Measurements from ENCODE around the gene FGD4. TPM values are rescaled to one million over a fixed set of nuclear protein-coding genes. Genes with fewer than 3 reads are reported as not detected.

The FGD4 gene
- total and polyA plus RNA-seq, 2 of the 4 experiments (the other 2 are of a cell fraction) = 2.1 to 8.8 TPM

DNA sequence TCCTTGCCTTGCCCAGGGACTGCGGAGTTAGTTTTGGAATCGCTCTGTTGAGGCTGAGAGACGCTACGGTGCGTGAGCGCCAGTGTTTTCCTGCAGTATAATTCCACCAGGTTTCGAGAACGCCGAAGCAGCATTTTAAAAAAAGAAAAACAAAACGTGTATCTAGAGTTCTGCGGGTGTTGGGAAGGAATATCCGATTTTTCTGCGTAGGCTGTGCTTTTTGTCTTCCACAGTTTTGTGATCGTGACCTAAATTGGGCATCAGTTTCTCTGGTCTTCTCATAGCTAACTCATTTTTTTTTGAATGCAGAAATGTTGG is 280.5 kb downstream of the FGD4 start (continued):
- TF ChIP-seq NFE2L2 (IDR thresholded peaks at IDR 0.05; ENCODE audit: low read depth, low read length) = no peak
- no peak for TF ChIP-seq RFX5 (IDR thresholded peaks at IDR 0.05; ENCODE audit: low read depth, low read length)
- no peak for TF ChIP-seq FOS (IDR thresholded peaks at IDR 0.05; ENCODE audit: low read depth, low read length)
- no peak for TF ChIP-seq MAZ (IDR thresholded peaks at IDR 0.05; ENCODE audit: borderline replicate concordance, low read depth, low read length)
- TF ChIP-seq CHD1 (IDR thresholded peaks at IDR 0.05; ENCODE audit: low read depth, low read length) = no peak
- TF ChIP-seq POLR2A (IDR thresholded peaks at IDR 0.05; ENCODE audit: low read depth, low read length) = no peak

GRCh38 chr12:32680787-32681186 is 281.4 kb downstream of the FGD4 start:
- dilution Hi-C loops (cut with HindIII; ENCODE audit: low sequenced_read_pairs, unreplicated experiment) (no loop called here), intact Hi-C loops (cut with micrococcal nuclease) (no loop called here), in situ Hi-C loops (cut with MboI; ENCODE audit: low sequenced_read_pairs) (loop anchor here (25.0 kb wide), 1 partner anchor 1018 kb away; the partner anchor contains the start of gene ETFBKMT)
- POLR2A ChIA-PET (ENCODE audit: unreplicated experiment) = no interaction called here
- no peak overlapping the region for H3K27ac ChIP-seq (ENCODE audit: insufficient read depth, low read length)
- no TSS peak for BruUV-seq (replicated peaks)
- no peak overlapping the region for H3K56ac ChIP-seq (ENCODE audit: extremely low read depth, insufficient read depth, low read length)
- H2AK9ac ChIP-seq (replicated peaks; ENCODE audit: low read depth, low read length, poor library complexity) = no peak overlapping the region
- no peak for DNase-seq
- H3K4me3 ChIP-seq (ENCODE audit: insufficient read depth, low read depth, low read length) = 0 out of 2 replicates have a peak overlapping the region, but pooled peaks have one; percentile 87
- H3K14ac ChIP-seq (replicated peaks; ENCODE audit: low read depth, low read length) = no peak overlapping the region
- H2BK5ac ChIP-seq (ENCODE audit: low read depth, low read length, poor library complexity, severe bottlenecking) = peak overlapping the region; percentile 87
- H3K9me3 ChIP-seq (ENCODE audit: control insufficient read depth, insufficient read depth, low read length) = no peaks in the 10 kb centered on the region
- peak overlapping the region; percentile 84 for H3K4me2 ChIP-seq (ENCODE audit: low read depth, low read length)
- no peak overlapping the region for H2BK20ac ChIP-seq (ENCODE audit: low read depth, low read length)
- H3K23ac ChIP-seq (ENCODE audit: low read depth, low read length) = peak overlapping the region; percentile 59; the same call in 1 of the 2 replicates
- CTCF ChIA-PET = no interaction called here
- peaks cover 0 to 28% of the 10 kb centered on the region in 2 experiments; a peak in 2 of 4 replicates for H3K79me1 ChIP-seq (ENCODE audit: low read depth in 1 of 2, low read length in 2 of 2)
- no peak for ATAC-seq (ENCODE audit: low read depth)
- no peak overlapping the region for H3K4ac ChIP-seq (ENCODE audit: low read depth, low read length)
- H4K8ac ChIP-seq (ENCODE audit: low read depth in 2 of 2, low read length in 2 of 2) = no peak overlapping the region
- no peak overlapping the region for H3K18ac ChIP-seq (ENCODE audit: low read depth, low read length)
- H3K9me1 ChIP-seq (ENCODE audit: insufficient read depth, low read length) = no peaks in the 10 kb centered on the region; the same call in 1 of the 2 replicates
- H4K20me1 ChIP-seq (ENCODE audit: insufficient read depth, low read length) = peaks cover 17% of the 10 kb centered on the region
- H3K27me3 ChIP-seq (ENCODE audit: control insufficient read depth, insufficient read depth, low read length) = no peaks in the 10 kb centered on the region
- H3K9ac ChIP-seq (ENCODE audit: low read depth, low read length) = peak overlapping the region; percentile 61; the same call in 1 of the 2 replicates
- H2BK120ac ChIP-seq (ENCODE audit: low read depth, low read length) = no peak overlapping the region
- H3K36me3 ChIP-seq (ENCODE audit: control insufficient read depth, insufficient read depth, low read length) = peaks cover 2% of the 10 kb centered on the region; the same call in 1 of the 2 replicates
- no peak overlapping the region for H2BK15ac ChIP-seq (ENCODE audit: low read depth, low read length)
- peaks cover 5% of the 10 kb centered on the region for H3K4me1 ChIP-seq (ENCODE audit: control insufficient read depth, insufficient read depth, low read length)
- H4K5ac ChIP-seq (ENCODE audit: low read depth, low read length) = no peak overlapping the region
- H4K91ac ChIP-seq (ENCODE audit: insufficient read depth, low read depth, low read length) = no peak overlapping the region
- no peak overlapping the region for H2AFZ ChIP-seq (replicated peaks; ENCODE audit: low read length, poor library complexity)
- no peak overlapping the region for H2AK5ac ChIP-seq (ENCODE audit: low read depth, low read length)
- no peak for TF ChIP-seq CHD1 (IDR thresholded peaks at IDR 0.05; ENCODE audit: low read depth, low read length)
- TF ChIP-seq RCOR1 (IDR thresholded peaks at IDR 0.05; ENCODE audit: insufficient replicate concordance, low read length) = no peak
- no peak for TF ChIP-seq FOS (IDR thresholded peaks at IDR 0.05; ENCODE audit: low read depth, low read length)
- no peak for TF ChIP-seq MAFK (IDR thresholded peaks at IDR 0.05; ENCODE audit: low read depth, low read length)
- TF ChIP-seq POLR2A (IDR thresholded peaks at IDR 0.05; ENCODE audit: low read depth, low read length) = no peak
- TF ChIP-seq NFE2L2 (IDR thresholded peaks at IDR 0.05; ENCODE audit: low read depth, low read length) = no peak
- TF ChIP-seq RFX5 (IDR thresholded peaks at IDR 0.05; ENCODE audit: low read depth, low read length) = no peak
- no peak for TF ChIP-seq SMC3 (IDR thresholded peaks at IDR 0.05; ENCODE audit: low read depth, low read length)
- no peak for TF ChIP-seq MAZ (IDR thresholded peaks at IDR 0.05; ENCODE audit: borderline replicate concordance, low read depth, low read length)
- TF ChIP-seq RAD21 (IDR thresholded peaks at IDR 0.05; ENCODE audit: low read length) = no peak
- TF ChIP-seq MXI1 (IDR thresholded peaks at IDR 0.05; ENCODE audit: borderline replicate concordance, low read depth, low read length) = no peak
- TF ChIP-seq, protein P1, sequence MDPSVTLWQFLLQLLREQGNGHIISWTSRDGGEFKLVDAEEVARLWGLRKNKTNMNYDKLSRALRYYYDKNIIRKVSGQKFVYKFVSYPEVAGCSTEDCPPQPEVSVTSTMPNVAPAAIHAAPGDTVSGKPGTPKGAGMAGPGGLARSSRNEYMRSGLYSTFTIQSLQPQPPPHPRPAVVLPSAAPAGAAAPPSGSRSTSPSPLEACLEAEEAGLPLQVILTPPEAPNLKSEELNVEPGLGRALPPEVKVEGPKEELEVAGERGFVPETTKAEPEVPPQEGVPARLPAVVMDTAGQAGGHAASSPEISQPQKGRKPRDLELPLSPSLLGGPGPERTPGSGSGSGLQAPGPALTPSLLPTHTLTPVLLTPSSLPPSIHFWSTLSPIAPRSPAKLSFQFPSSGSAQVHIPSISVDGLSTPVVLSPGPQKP (IDR thresholded peaks at IDR 0.05; ENCODE audit: borderline replicate concordance, low read depth, low read length) = no peak
- TF ChIP-seq USF2 (IDR thresholded peaks at IDR 0.05; ENCODE audit: low read depth, low read length) = no peak
- TF ChIP-seq, protein P2, sequence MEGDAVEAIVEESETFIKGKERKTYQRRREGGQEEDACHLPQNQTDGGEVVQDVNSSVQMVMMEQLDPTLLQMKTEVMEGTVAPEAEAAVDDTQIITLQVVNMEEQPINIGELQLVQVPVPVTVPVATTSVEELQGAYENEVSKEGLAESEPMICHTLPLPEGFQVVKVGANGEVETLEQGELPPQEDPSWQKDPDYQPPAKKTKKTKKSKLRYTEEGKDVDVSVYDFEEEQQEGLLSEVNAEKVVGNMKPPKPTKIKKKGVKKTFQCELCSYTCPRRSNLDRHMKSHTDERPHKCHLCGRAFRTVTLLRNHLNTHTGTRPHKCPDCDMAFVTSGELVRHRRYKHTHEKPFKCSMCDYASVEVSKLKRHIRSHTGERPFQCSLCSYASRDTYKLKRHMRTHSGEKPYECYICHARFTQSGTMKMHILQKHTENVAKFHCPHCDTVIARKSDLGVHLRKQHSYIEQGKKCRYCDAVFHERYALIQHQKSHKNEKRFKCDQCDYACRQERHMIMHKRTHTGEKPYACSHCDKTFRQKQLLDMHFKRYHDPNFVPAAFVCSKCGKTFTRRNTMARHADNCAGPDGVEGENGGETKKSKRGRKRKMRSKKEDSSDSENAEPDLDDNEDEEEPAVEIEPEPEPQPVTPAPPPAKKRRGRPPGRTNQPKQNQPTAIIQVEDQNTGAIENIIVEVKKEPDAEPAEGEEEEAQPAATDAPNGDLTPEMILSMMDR (conservative IDR thresholded peaks at IDR 0.05; ENCODE audit: low read depth, low read length) = no peak

All from IMR-90 (cell line).